T-helper 17 cell (primary cell): ENCODE data around the gene RACK1. TPM values are rescaled to one million over a fixed set of nuclear protein-coding genes. Genes with fewer than 3 reads are reported as not detected.

Experiments used
- ATAC-seq: fragments of 150-1000 bp; cut with Tn5 transposase; 2 replicates; pipeline ENCODE4 v1.10.0; 2021; ENCODE audit warnings: mild to moderate bottlenecking, moderate library complexity
- DNase-seq, 3 donors: peaks; one replicate each; pipeline versions ENCODE4 v3.0.0 to v3.0.0-alpha.2; 2020 to 2021
- H3K9me3 ChIP-seq: one replicate; pipeline ENCODE4 v1.7.0; 2013; ENCODE audit warnings: low read length, mild to moderate bottlenecking; ENCODE audit not compliant: control insufficient read depth, poor library complexity, severe bottlenecking
- H3K27ac Mint-ChIP-seq: one replicate; pipeline ENCODE4 v1.8.0; 2022; ENCODE audit warnings: mild to moderate bottlenecking, moderate library complexity, mixed read lengths
- H3K27me3 Mint-ChIP-seq: one replicate; pipeline ENCODE4 v1.8.0; 2022; ENCODE audit warnings: mixed read lengths
- H3K36me3 Mint-ChIP-seq: one replicate; pipeline ENCODE4 v1.8.0; 2022; ENCODE audit warnings: low read depth, mixed read lengths
- H3K4me1 Mint-ChIP-seq: one replicate; pipeline ENCODE4 v1.8.0; 2022; ENCODE audit warnings: mild to moderate bottlenecking, mixed read lengths
- H3K4me3 Mint-ChIP-seq: one replicate; pipeline ENCODE4 v1.8.0; 2022; ENCODE audit warnings: mild to moderate bottlenecking, moderate library complexity, mixed read lengths
- total RNA-seq, 4 donors: library from RNA in 2 of 4; stranded (reverse) in 2 of 4; gene quantifications; one replicate each; pipeline ENCODE4 v1.2.3 and lab custom pipeline; 2022 to 2026

Gene RACK1
- total RNA-seq, 2 donors from 2014 or later, result 2,138 to 2,163 TPM

GRCh38 chr5:181199881-181200638 lies 43.6 kb downstream of the RACK1 start:
- Mint-ChIP-seq H3K4me1 (peaks cover 11% of the 10 kb centered on the region), H3K27me3 (no peaks in the 10 kb centered on the region), H3K4me3 (no peak overlapping the region), H3K27ac (no peak overlapping the region), H3K36me3 (no peaks in the 10 kb centered on the region)
- DNase-seq (no peak), ATAC-seq (no peak)
- H3K9me3 ChIP-seq, result no peaks in the 10 kb centered on the region

- H3K9me3 ChIP-seq, result no peaks in the 10 kb centered on the region
- Mint-ChIP-seq H3K27ac (no peak overlapping the region), H3K4me1 (peaks cover 9% of the 10 kb centered on the region), H3K27me3 (no peaks in the 10 kb centered on the region), H3K4me3 (no peak overlapping the region), H3K36me3 (no peaks in the 10 kb centered on the region)
- ATAC-seq, result peak; percentile 32
- no peak for DNase-seq
These were observed 44.7 kb downstream of the RACK1 start for GRCh38 chr5:181198905-181199519.

GRCh38 chr5:181198106-181198685 lies 45.5 kb downstream of the RACK1 start:
- H3K27ac Mint-ChIP-seq, result no peak overlapping the region
- DNase-seq (no peak), ATAC-seq (no peak)
- no peaks in the 10 kb centered on the region for H3K36me3 Mint-ChIP-seq
- no peak overlapping the region for H3K4me3 Mint-ChIP-seq
- H3K9me3 ChIP-seq, result no peaks in the 10 kb centered on the region
- H3K27me3 Mint-ChIP-seq, result no peaks in the 10 kb centered on the region
- peaks cover 6% of the 10 kb centered on the region for H3K4me1 Mint-ChIP-seq

- peaks cover 10% of the 10 kb centered on the region for H3K4me1 Mint-ChIP-seq
- H3K36me3 Mint-ChIP-seq, result no peaks in the 10 kb centered on the region
- no peaks in the 10 kb centered on the region for H3K27me3 Mint-ChIP-seq
- no peak for DNase-seq
- H3K4me3 Mint-ChIP-seq, result no peak overlapping the region
- no peaks in the 10 kb centered on the region for H3K9me3 ChIP-seq
- ATAC-seq, result no peak
- no peak overlapping the region for H3K27ac Mint-ChIP-seq
These were observed 46.3 kb downstream of the RACK1 start for GRCh38 chr5:181197326-181197951.

- no peaks in the 10 kb centered on the region for H3K27me3 Mint-ChIP-seq
- peaks cover 2% of the 10 kb centered on the region for H3K36me3 Mint-ChIP-seq
- H3K27ac Mint-ChIP-seq, result no peak overlapping the region
- no peaks in the 10 kb centered on the region for H3K9me3 ChIP-seq
- H3K4me1 Mint-ChIP-seq, result peaks cover 27% of the 10 kb centered on the region
- DNase-seq, result no peak
- H3K4me3 Mint-ChIP-seq, result no peak overlapping the region
- ATAC-seq, result no peak
These were observed 48.4 kb downstream of the RACK1 start for GRCh38 chr5:181195249-181195761.

- Mint-ChIP-seq H3K4me1 (peaks cover 31% of the 10 kb centered on the region), H3K27me3 (no peaks in the 10 kb centered on the region), H3K27ac (no peak overlapping the region), H3K4me3 (no peak overlapping the region), H3K36me3 (peaks cover 2% of the 10 kb centered on the region)
- no peaks in the 10 kb centered on the region for H3K9me3 ChIP-seq
- DNase-seq (no peak), ATAC-seq (no peak)
These were observed 49.0 kb downstream of the RACK1 start for GRCh38 chr5:181194489-181195248.

- H3K27me3 Mint-ChIP-seq, result peaks cover 2% of the 10 kb centered on the region
- peaks cover 2% of the 10 kb centered on the region for H3K36me3 Mint-ChIP-seq
- no peak for ATAC-seq
- no peaks in the 10 kb centered on the region for H3K9me3 ChIP-seq
- DNase-seq, result no peak
- H3K27ac Mint-ChIP-seq, result peak overlapping the region; percentile 62
- peaks cover 37% of the 10 kb centered on the region for H3K4me1 Mint-ChIP-seq
- no peak overlapping the region for H3K4me3 Mint-ChIP-seq
These were observed 50.0 kb downstream of the RACK1 start for GRCh38 chr5:181193656-181194055.

- ATAC-seq, result no peak
- H3K9me3 ChIP-seq, result no peaks in the 10 kb centered on the region
- peaks cover 4% of the 10 kb centered on the region for H3K27me3 Mint-ChIP-seq
- peak overlapping the region; percentile 96 for H3K27ac Mint-ChIP-seq
- peaks cover 2% of the 10 kb centered on the region for H3K36me3 Mint-ChIP-seq
- H3K4me1 Mint-ChIP-seq, result peaks cover 45% of the 10 kb centered on the region
- DNase-seq, result no peak
- peak overlapping the region; percentile 92 for H3K4me3 Mint-ChIP-seq
These were observed 51.2 kb downstream of the RACK1 start for GRCh38 chr5:181192337-181193046.

- Mint-ChIP-seq H3K4me3 (peak overlapping the region; percentile 92), H3K36me3 (peaks cover 2% of the 10 kb centered on the region), H3K27ac (peak overlapping the region; percentile 96), H3K4me1 (peaks cover 45% of the 10 kb centered on the region), H3K27me3 (peaks cover 4% of the 10 kb centered on the region)
- ATAC-seq (peak; percentile 76), DNase-seq (peak; percentile 92 to 98 (median 92))
- H3K9me3 ChIP-seq, result no peaks in the 10 kb centered on the region
These were observed 52.0 kb downstream of the RACK1 start for GRCh38 chr5:181191526-181192336.

GRCh38 chr5:181190711-181191525 lies 52.8 kb downstream of the RACK1 start:
- peak in 2 of 3 donors; percentile 38 to 44 for DNase-seq
- Mint-ChIP-seq H3K27me3 (peaks cover 4% of the 10 kb centered on the region), H3K27ac (peak overlapping the region; percentile 96), H3K4me1 (peaks cover 45% of the 10 kb centered on the region), H3K36me3 (peaks cover 2% of the 10 kb centered on the region), H3K4me3 (peak overlapping the region; percentile 92)
- H3K9me3 ChIP-seq, result no peaks in the 10 kb centered on the region
- peak; percentile 13 for ATAC-seq
